Hematopoietic multipotent progenitor cell treated with erythropoietin and hydrocortisone succinate and interleukin-3 and kit ligand, for 15 days (in vitro differentiated cells): ENCODE results near the gene JAKMIP1.
"Not testable (repeated sequence)": the region's sequence is repeated elsewhere in the genome, so short reads cannot be mapped to it uniquely, and the experiment has no call there.

ENCODE experiments used
- DNase-seq: peaks from one replicate; pipeline ENCODE4 v3.0.0-alpha.2; 2015; ENCODE audit warnings: low spot score

The JAKMIP1 gene

GRCh38 chr4:6143603-6144181 lies 56.7 kb downstream of the JAKMIP1 start:
- DNase-seq = no peak

DNA sequence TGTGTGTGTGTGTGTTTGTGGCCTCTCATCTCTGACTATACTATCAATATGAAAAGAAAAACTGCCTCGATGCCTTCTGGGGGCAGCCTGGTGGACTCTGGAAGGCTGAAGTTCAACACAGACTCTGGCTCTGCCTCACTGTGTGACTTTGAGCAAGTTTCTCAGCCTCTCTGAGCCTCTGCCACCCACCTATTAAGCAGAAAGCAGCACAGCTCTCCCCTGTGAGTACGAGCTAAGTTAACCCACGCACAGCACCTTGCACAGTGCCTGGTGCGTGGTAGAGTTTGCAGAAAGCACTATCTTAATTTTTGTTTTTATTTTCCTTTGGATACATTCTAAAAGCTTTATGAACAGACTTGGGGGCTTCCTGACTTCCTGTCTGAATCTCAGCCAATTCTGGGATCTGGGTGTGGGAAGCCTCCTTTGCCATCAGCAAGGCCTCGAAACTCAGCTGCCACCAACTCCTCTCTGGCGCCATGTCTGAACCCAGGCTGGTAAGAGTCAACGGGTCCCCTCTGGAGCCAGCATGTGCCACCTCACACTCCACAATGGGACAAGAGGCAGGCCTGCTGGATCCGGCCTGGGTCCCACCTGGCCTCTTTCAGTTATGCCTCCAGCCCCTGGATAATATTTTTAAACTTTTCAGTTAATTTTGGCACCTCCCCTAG lies 57.3 kb downstream of the JAKMIP1 start:
- no peak for DNase-seq

GRCh38 chr4:6142511-6142910 lies 57.8 kb downstream of the JAKMIP1 start:
- DNase-seq = no peak

DNA sequence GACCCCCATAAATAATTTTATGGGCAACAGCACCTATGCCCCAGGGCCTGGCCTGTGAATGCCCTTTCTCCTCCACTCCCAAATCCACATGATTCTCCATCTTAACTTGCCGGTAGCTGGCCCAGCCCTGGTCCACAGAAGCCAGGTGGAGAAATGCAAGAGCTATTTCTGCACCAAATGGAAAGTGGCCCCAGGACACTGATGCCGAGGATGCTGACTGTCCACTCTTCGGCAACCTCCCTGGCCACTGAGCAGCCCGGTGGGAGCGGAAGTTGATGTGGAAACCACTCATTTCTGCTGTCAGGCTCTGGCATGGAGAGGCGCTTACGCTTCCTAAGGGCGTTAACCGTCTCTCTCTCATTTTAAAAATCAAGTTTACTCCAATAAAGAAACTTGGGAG lies 58.8 kb downstream of the JAKMIP1 start:
- DNase-seq = no peak

DNA sequence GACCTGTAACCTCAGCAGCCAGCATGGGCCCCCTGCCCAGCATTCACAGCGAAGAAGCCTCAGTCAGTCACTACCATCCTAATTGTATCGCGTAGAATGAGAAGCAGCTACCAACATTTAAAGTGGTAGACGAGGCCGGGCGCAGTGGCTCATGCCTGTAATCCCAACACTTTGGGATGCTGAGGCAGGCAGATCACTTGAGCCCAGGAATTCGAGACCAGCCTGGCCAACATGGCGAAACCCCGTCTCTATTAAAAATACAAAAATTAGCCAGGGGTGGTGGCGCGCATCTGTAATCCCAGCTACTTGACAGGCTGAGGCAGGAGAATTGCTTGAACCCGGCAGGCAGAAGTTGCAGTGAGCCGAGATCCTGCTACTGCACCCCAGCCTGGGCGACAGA lies 59.3 kb downstream of the JAKMIP1 start:
- DNase-seq = not testable (repeated sequence)

DNA sequence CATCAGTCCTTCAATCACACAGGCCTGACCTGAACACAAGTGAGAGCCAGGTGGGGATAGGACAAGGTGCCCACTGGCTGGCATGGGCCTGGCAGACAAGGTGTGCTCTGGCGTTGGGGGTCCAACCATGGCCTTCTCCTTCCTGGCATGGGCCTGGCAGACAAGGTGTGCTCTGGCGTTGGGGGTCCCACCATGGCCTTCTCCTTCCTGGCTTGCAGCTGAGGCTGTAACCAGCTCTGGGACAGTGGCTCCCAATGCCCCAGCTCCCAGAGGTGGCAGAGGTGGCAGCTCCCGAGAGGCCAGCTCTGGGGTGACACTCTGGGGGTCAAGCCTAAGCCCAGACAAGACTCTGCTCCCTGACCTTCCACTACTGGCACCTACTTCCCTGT lies 62.6 kb downstream of the JAKMIP1 start:
- no peak for DNase-seq

DNA sequence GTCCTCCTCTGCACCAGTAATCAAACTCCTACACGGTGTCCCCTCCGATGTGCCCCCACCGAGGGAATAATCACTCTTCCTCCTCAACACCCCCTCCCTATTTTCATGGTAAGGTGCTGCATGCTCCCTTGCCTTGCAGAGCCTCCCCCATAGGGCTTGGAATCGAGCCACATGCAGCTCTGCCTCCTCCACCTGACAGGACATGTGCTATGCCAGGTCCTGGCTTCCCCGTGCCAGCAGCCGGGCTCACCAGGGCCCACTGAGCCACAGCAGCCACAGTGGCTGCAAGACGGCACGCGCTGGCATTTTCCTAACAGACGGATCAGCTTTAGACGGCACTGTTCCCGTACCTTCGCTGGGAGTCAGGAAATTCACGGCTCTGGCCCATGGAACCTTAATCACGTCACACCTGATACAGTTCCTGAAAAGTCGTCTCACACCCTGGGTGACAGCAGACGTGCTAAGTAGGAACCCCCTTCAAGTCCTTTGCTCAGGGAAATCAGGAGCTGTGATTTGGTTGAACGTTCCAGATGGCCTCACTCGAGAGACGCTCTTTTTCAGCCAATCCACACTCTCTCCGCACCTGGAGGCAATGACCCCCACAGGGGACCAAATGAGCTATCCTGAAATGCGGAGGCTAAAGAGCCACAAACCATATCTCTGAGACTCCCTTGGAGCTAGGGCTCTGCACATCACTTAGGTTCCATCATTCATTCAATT lies 63.2 kb downstream of the JAKMIP1 start:
- no peak for DNase-seq

GRCh38 chr4:6134612-6135220 lies 65.6 kb downstream of the JAKMIP1 start:
- no peak for DNase-seq

DNA sequence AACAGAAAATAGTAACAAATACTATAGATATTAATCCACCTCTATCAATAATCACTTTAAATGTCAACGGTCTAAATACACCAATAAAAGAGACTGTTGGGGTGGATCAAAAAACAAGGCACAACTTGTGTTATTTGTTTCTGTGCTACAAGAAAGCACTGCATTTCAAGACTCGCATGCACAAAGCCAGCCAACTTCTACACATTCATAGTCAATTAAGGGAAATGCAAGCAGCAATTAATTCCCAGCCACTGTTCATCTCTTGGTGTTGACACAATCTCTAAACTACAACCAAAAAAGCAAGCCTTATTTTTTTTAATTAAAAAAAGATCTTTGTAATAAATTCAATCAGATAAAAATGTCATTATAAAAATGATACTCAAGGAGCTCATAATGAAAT lies 67.6 kb downstream of the JAKMIP1 start:
- DNase-seq = no peak

- DNase-seq = no peak
These were observed 72.0 kb downstream of the JAKMIP1 start for GRCh38 chr4:6128221-6128850.

DNA sequence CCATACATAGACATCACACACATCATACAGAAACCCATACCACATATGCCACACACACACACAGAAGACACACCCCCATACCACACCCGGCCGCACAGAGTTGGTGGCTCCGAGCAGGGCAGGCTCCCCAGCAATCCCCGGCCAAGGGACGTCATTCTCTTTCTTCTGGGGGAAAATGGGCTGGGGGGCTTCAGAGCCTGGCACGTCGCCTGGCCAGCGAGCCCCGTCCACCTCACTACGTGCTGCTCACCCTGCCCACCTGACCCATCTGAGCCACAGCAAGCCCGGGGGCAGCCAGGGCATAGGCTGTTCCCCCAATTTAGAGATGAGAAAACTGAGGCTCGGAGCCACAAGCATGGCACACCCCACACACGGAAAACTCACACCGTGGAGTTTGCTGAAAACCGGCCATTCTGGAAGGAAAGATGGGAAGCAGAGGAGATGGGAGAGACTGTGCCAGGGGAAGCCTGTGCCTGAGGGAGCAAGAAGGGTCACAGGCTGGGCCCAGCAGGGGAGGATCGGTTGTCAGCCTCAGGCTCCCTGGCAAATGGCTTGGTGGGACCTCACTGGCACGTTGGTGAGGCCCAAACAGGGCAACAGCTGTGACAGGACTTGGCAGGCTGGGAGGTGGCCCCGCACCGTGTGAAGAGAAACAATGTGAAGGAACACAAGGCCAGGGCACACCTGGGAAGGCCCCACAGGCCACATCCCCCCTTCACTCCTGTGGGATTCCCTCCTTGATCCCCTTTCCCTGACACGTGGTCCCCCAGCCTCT lies 73.2 kb downstream of the JAKMIP1 start:
- DNase-seq = no peak

DNA sequence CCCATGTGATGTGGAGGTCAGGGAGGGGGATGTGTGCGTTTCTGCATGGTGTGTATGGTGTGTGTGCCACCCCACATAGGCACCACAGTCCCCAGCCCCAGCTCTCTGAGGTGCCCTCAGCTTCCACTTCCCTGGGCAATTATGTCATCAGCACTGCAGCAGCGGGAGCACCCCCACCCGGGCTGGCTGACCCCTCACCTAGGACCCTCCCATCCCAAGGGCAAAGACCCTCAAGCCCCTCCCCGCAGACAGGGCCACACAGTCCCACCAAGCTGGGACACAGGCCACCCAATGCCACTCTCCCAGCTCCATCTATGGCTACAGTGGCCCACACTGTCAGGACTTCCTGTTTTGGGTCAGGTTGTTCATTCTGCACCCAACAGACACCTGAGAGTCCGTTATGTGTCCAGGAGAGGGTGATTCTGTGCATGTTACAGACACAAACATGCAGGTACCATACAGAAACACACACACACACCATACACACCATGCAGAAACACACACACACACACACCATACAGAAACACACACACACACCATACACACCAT lies 75.2 kb downstream of the JAKMIP1 start:
- DNase-seq = no peak

GRCh38 chr4:6124386-6125102 lies 75.8 kb downstream of the JAKMIP1 start:
- DNase-seq = no peak

DNA sequence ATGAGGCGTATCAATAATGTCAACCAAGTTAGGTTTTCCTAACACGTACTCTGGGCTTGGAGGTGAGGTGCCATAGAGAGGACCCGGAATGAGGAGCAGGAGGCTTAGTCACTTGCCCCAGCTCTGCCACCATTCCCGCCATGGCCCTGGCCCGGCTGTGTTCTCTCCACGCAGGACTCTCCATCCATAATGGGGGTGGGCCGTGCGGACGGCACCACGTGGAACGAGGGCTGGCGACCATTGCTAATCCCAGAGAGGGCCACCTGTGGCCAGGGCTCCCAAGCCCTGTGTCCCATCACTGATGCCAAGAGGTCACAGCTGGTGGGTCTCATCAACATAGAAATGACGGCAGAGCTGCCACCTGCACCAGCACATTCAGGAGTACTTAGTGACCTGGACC lies 76.4 kb downstream of the JAKMIP1 start:
- DNase-seq = no peak

DNA sequence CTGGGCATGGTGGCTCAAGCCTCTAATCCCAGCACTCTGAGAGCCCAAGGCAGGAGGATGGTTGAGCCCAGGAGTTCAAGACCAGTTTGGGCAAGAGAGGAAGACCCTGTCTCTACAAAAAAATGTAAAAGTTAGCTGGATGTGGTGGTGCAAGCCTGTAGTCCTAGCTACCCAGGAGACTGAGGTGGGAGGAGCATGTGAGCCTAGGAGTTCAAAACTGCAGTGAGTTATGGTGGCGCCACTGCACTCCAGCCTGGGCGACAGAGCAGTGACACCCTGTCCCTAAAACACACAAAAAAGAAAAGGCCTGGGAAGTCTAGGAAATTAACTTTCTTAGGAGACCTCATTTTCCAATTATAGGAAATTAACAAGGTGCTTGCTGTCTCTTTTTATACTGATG lies 76.8 kb downstream of the JAKMIP1 start:
- no peak for DNase-seq

DNA sequence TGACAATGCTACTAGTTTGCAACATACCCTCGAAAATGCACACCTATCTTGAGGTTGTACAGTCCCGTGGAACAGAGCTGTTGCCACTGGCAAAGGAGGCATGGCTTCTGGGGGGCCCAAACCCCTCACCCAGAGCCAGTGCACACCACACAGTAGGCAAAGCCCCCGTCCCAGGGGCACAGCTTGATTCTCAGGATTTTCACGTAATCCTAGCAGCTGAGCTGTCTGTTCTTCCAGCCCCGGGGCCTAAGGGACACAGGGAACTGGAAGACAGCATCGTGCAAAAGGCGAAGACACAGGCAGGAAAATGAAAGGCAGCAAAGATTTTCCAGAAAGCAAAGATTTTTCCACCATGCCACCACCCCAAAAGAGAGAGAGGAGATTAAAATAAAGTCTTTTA lies 77.2 kb downstream of the JAKMIP1 start:
- no peak for DNase-seq

DNA sequence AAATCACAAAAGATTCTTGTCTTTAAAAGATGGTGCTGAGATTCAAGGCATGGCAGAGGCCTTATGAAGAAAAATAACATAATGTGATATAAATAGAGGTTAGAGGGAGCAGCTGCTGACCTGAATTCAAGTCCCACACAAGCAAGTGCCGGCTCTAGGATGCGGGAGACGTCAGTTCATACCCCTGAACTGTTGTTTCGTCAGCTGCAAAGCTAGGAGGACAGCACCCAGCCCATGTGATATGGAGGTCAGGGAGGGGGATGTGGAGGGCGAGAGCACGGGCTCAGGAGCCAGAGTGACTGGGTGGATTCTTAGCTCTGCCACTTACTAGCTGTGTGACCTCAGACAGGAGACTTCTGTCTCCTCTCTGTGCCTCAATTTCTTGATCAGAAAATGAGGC lies 77.9 kb downstream of the JAKMIP1 start:
- no peak for DNase-seq

- DNase-seq = no peak
These were observed 78.4 kb downstream of the JAKMIP1 start for GRCh38 chr4:6121941-6122340.

GRCh38 chr4:6121276-6121850 lies 79.0 kb downstream of the JAKMIP1 start:
- no peak for DNase-seq

GRCh38 chr4:6120361-6120760 lies 80.0 kb downstream of the JAKMIP1 start:
- no peak for DNase-seq
